Measurements from ENCODE around the gene ZMYND12. TPM values are rescaled to one million over a fixed set of nuclear protein-coding genes. Genes with fewer than 3 reads are reported as not detected.

ZMYND12 gene
- total and polyA plus RNA-seq, 2 experiments from 2014 or later = 0.21 to 1.1 TPM

DNA sequence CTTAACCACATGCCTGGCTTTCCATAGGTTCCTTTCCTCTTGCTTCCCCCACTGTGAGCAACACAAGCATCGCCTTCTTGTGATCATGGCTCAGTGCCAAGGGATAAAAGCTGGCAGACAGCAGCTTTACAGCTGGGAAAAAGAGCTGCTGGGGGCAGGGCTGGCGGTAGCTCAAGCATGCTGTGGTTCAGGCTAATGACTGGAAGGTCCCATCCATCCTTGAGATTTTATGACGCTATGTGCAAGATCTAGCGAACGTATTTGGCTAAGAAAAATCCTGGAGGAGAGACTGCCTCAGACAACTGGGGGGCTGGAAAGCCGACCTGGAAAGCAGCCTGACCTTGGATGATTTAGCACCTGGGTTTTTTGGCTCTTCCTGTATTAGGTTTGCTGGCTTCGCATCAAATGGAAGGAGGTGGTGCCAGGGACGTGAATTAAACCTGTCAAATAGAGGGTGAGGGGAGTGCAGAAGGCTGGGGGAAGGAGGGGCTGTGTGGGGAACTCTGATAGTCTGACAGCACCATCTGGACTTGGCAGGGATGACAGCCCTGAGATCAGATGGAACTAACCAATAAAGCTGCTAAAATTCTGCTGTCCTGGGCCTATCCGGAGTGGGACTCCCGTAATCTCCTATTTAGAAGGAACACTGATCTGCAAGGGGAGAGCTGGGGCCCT is 34.8 kb downstream of the ZMYND12 start:
- H3K27me3 ChIP-seq = no peaks in the 10 kb centered on the region
- DNase-seq (ENCODE audit: low read depth in 1 of 2, low spot score in 1 of 2) = peak; percentile 82 to 97
- H3K27ac ChIP-seq = peak overlapping the region; percentile 75
- peaks cover 54% of the 10 kb centered on the region for H3K4me1 ChIP-seq (ENCODE audit: low read depth)
- H3K36me3 ChIP-seq = no peaks in the 10 kb centered on the region
- TF ChIP-seq CTCF (IDR thresholded peaks at IDR 0.05; ENCODE audit: low read depth, low read length) = no peak
- H3K4me3 ChIP-seq = no peak overlapping the region
- no peaks in the 10 kb centered on the region for H3K9me3 ChIP-seq (ENCODE audit: low read depth)

DNA sequence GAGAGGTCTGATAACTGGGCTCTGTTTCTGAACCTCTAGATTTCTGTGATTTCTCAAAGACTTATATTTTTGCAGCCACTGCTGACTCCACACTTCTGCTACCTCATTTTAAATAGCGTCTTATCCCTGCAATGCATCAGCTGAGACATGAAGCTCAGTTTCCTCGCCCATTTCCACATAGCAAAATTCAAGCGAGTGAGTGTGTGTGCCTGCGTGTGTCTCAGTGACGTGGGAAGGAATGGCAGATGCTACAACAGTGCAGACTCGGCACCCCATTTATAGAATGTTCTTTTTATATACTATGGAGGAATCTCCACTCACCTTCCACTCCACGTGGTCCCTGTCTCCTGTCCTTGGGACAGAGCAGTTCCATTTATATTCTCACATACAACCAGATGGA is 35.7 kb downstream of the ZMYND12 start:
- H3K36me3 ChIP-seq = no peaks in the 10 kb centered on the region
- DNase-seq (ENCODE audit: low read depth in 1 of 2, low spot score in 1 of 2) = no peak
- peak overlapping the region; percentile 75 for H3K27ac ChIP-seq
- H3K9me3 ChIP-seq (ENCODE audit: low read depth) = no peaks in the 10 kb centered on the region
- no peaks in the 10 kb centered on the region for H3K27me3 ChIP-seq
- H3K4me1 ChIP-seq (ENCODE audit: low read depth) = peaks cover 54% of the 10 kb centered on the region
- no peak for TF ChIP-seq CTCF (IDR thresholded peaks at IDR 0.05; ENCODE audit: low read depth, low read length)
- no peak overlapping the region for H3K4me3 ChIP-seq

GRCh38 chr1:42419126-42419821 is 36.5 kb downstream of the ZMYND12 start:
- TF ChIP-seq CTCF (IDR thresholded peaks at IDR 0.05; ENCODE audit: low read depth, low read length) = no peak
- Histone ChIP-seq H3K27me3 (no peaks in the 10 kb centered on the region), H3K27ac (peak overlapping the region; percentile 75), H3K4me1 (ENCODE audit: low read depth) (peaks cover 54% of the 10 kb centered on the region), H3K36me3 (no peaks in the 10 kb centered on the region), H3K4me3 (no peak overlapping the region), H3K9me3 (ENCODE audit: low read depth) (no peaks in the 10 kb centered on the region)
- DNase-seq (ENCODE audit: low read depth in 1 of 2, low spot score in 1 of 2) = peak; percentile 56 to 89

GRCh38 chr1:42418516-42418915 is 37.3 kb downstream of the ZMYND12 start:
- no peaks in the 10 kb centered on the region for H3K27me3 ChIP-seq
- no peak overlapping the region for H3K27ac ChIP-seq
- TF ChIP-seq CTCF (IDR thresholded peaks at IDR 0.05; ENCODE audit: low read depth, low read length) = no peak
- no peaks in the 10 kb centered on the region for H3K36me3 ChIP-seq
- H3K4me1 ChIP-seq (ENCODE audit: low read depth) = peaks cover 48% of the 10 kb centered on the region
- no peaks in the 10 kb centered on the region for H3K9me3 ChIP-seq (ENCODE audit: low read depth)
- H3K4me3 ChIP-seq = no peak overlapping the region
- DNase-seq (ENCODE audit: low read depth in 1 of 2, low spot score in 1 of 2) = no peak

- Histone ChIP-seq H3K27ac (no peak overlapping the region), H3K36me3 (no peaks in the 10 kb centered on the region), H3K4me1 (ENCODE audit: low read depth) (peaks cover 34% of the 10 kb centered on the region), H3K9me3 (ENCODE audit: low read depth) (no peaks in the 10 kb centered on the region), H3K27me3 (no peaks in the 10 kb centered on the region), H3K4me3 (no peak overlapping the region)
- no peak for TF ChIP-seq CTCF (IDR thresholded peaks at IDR 0.05; ENCODE audit: low read depth, low read length)
- no peak for DNase-seq (ENCODE audit: low read depth in 1 of 2, low spot score in 1 of 2)
Measured at GRCh38 chr1:42417166-42417565, 38.7 kb downstream of the ZMYND12 start.
